Ovary (tissue), 9 donors: Measurements from ENCODE around the gene GPR63. TPM values are rescaled to one million over a fixed set of nuclear protein-coding genes. Genes with fewer than 3 reads are reported as not detected.

Experiments used
- DNase-seq, 5 donors: peaks; one replicate each; pipeline ENCODE4 v3.0.0-alpha.2; 2019 to 2020
- H3K27ac ChIP-seq, 2 donors: fragments of 200-600 bp; one replicate each; pipeline versions ENCODE4 v1.5.1 to v1.8.0; 2019 to 2022
- H3K27me3 ChIP-seq: fragments of 200-600 bp; one replicate; pipeline ENCODE4 v1.8.0; 2022
- H3K36me3 ChIP-seq: fragments of 200-600 bp; sonication (generic); one replicate; pipeline ENCODE4 v1.5.1; 2019
- H3K4me1 ChIP-seq: one replicate; pipeline ENCODE4 v1.8.1; 2013; ENCODE audit warnings: mild to moderate bottlenecking, moderate library complexity; ENCODE audit not compliant: insufficient read depth
- H3K4me3 ChIP-seq: fragments of 200-600 bp; sonication (generic); one replicate; pipeline ENCODE4 v1.5.1; 2017
- H3K9me3 ChIP-seq, 2 donors: fragments of 200-600 bp in 1 of 2; sonication (generic) in 1 of 2; one replicate each; pipeline versions ENCODE4 v1.5.1 to v1.8.1; 2013 to 2019; ENCODE audit warnings: mild to moderate bottlenecking in 1 of 2, moderate library complexity in 1 of 2
- EP300 ChIP-seq: sonication (generic); formaldehyde crosslinking; IDR thresholded peaks from one replicate; pipeline ENCODE4 v1.6.1; 2017; ENCODE audit warnings: antibody characterized with exemption
- POLR2A ChIP-seq: fragments of 450-650 bp; IDR thresholded peaks from one replicate; pipeline ENCODE4 v1.6.1; 2017; ENCODE audit warnings: antibody characterized with exemption, mild to moderate bottlenecking, moderate library complexity
- WGBS, 3 donors: extraction: QIAGEN DNeasy Blood & Tissue Kit in 1 of 3; methylation state at CpG; one replicate each; pipeline versions ENCODE4 v1.1.5 to v1.1.7; 2013 to 2017; 5-methylcytosine and 5-hydroxymethylcytosine counted together
- intact Hi-C, 4 donors: fragments of 100-400 bp; cut with DNase I; formaldehyde crosslinking; loops; one replicate each; pipeline versions ENCODE4 v1.11.0 to v1.15.1; 2022 to 2023
- polyA plus RNA-seq, 2 donors: library from polyadenylated mRNA; stranded (reverse); fragments of 200-250 nt in 1 of 2; fragments of 350-450 nt in 1 of 2; fragmentation: Illumina TruSeq in 1 of 2; extraction: RNeasy Lipid Tissue Mini Kit (QIAGEN cat#74804) in 1 of 2; gene quantifications; one replicate each; pipeline ENCODE4 v1.2.3, GENCODE V29; 2013 to 2014
- total RNA-seq, 7 donors: library from RNA; depleted of rRNA in 2 of 7; stranded (reverse); fragments of >200 nt in 2 of 7; fragmentation: NEBNext Ultra II Directional in 3 of 7; extraction: Animal tissue kit (Norgen Biotek cat#: 25700) in 3 of 7; gene quantifications; one replicate each; pipeline versions ENCODE4 v1.1.0 to v1.2.4, GENCODE V29; 2016 to 2023
- TF ChIP-seq, protein P1 (sequence below), 3 donors: fragments of 450-650 bp in 2 of 3; fragments of 200-600 bp in 1 of 3; IDR thresholded peaks; one replicate each; pipeline versions ENCODE4 v1.5.1 to v1.8.0; 2016 to 2022; ENCODE audit warnings: antibody characterized with exemption in 3 of 3, mild to moderate bottlenecking in 1 of 3
- donor health status: DM: no; HTN: no; CAD: no; lungs with moderate emphysema.
- donor health status: DM: no; HTN: no; CAD: no.
- donor health status: Bipolar disorder and iron deficiency.
- donor health status: DM: yes; HTN: yes; CAD: no.
- donor health status: DM: no; HTN: no; CAD: no.
- donor health status: DM: yes; HTN: yes; CAD: no.

Gene GPR63
- total and polyA plus RNA-seq, 9 donors: 1.3 to 2.5 (median 1.7) TPM

DNA sequence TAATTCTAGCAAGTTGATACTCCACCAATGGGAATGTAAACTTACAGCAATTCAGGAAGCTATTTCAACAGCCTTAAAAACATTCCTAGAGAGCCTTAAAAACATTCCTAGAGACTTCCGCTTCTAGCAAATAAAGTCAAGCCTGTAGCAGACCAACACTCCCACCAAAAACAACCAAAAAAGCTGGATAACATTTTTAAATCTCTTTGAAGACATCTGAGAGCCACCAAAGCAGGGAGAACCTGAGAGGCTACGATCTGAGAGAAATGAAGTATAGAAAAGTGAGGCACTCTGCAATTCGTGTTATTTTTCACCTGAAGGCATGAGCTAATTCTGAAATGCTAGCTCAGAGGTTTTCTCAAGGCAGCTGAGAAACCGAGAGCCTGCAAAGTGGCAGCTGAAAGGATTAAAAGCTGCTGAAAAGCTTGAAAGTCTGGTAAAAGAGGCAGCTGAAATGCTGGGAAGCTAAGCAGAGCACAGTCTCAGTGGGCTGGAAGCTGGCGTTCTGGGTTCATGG lies 20.9 kb downstream of the GPR63 start:
- no peak for DNase-seq
- no peaks in the 10 kb centered on the region for H3K9me3 ChIP-seq
- H3K27me3 ChIP-seq: no peaks in the 10 kb centered on the region
- WGBS, 3 donors: 5 to 24% (median 8%) methylated on average over 5 of the region's 5 CpGs
- intact Hi-C loops: no loop called here
- H3K4me1 ChIP-seq: no peaks in the 10 kb centered on the region
- H3K36me3 ChIP-seq: no peaks in the 10 kb centered on the region
- no peak overlapping the region for H3K27ac ChIP-seq
- no peak for TF ChIP-seq POLR2A
- TF ChIP-seq, protein P1, sequence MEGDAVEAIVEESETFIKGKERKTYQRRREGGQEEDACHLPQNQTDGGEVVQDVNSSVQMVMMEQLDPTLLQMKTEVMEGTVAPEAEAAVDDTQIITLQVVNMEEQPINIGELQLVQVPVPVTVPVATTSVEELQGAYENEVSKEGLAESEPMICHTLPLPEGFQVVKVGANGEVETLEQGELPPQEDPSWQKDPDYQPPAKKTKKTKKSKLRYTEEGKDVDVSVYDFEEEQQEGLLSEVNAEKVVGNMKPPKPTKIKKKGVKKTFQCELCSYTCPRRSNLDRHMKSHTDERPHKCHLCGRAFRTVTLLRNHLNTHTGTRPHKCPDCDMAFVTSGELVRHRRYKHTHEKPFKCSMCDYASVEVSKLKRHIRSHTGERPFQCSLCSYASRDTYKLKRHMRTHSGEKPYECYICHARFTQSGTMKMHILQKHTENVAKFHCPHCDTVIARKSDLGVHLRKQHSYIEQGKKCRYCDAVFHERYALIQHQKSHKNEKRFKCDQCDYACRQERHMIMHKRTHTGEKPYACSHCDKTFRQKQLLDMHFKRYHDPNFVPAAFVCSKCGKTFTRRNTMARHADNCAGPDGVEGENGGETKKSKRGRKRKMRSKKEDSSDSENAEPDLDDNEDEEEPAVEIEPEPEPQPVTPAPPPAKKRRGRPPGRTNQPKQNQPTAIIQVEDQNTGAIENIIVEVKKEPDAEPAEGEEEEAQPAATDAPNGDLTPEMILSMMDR (IDR thresholded peaks at IDR 0.05): no peak
- TF ChIP-seq EP300: no peak
- H3K4me3 ChIP-seq: no peak overlapping the region

DNA sequence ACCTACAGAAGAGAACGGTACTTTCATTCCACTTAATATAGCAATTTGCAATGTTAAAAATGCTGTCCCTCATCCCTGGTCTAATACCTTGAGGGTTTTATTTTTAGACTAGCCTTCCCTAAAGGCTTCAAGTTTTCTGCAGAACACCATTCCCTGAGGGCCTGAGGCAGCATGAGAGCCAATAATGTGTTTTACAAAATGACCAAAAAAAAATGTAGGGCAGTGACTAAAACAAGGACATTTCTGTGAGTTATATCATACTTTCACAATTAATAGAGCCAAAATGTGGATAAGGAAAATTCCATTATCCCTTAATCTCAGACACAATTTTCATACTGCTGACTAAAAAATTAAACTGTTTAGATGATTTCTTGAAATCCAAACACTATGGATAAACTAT lies 22.7 kb downstream of the GPR63 start:
- Histone ChIP-seq H3K27ac (no peak overlapping the region), H3K27me3 (no peaks in the 10 kb centered on the region), H3K9me3 (no peaks in the 10 kb centered on the region), H3K36me3 (no peaks in the 10 kb centered on the region), H3K4me3 (no peak overlapping the region), H3K4me1 (no peaks in the 10 kb centered on the region)
- no peak for DNase-seq
- 59 to 85% (median 67%) methylated on average over 1 of the region's 1 CpG for WGBS, 3 donors
- intact Hi-C loops: no loop called here
- TF ChIP-seq EP300: no peak
- no peak for TF ChIP-seq POLR2A
- TF ChIP-seq, protein P1 (IDR thresholded peaks at IDR 0.05): no peak

DNA sequence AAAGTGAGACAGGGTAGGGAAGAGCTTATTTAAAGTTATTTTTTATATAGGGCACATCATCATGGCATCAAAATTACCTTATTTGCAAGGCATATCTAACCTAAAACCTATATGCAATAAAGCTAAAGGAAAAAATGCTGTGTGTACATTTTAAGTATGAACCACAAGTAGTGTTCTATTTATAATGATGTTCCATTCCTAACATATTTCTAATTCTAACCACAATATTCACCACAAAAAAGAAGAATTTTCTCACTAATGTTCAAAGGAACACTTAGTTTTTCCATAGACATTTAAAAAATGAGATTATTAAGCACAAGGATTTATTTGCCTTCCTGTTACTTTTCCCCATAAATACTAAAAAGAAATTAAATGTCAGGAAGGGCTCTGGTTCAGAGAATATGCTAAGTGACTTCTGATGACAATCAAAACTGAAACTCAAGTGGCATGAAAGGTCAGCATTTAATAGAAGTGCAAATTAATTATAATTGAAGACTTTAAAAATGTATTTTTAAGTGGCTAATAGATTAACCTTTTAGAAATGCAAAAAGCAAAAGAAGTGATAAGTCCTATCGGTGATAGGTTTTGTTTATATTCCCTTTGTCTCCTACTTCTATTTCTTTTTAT lies 25.1 kb downstream of the GPR63 start:
- intact Hi-C loops: no loop called here
- no peaks in the 10 kb centered on the region for H3K9me3 ChIP-seq

DNA sequence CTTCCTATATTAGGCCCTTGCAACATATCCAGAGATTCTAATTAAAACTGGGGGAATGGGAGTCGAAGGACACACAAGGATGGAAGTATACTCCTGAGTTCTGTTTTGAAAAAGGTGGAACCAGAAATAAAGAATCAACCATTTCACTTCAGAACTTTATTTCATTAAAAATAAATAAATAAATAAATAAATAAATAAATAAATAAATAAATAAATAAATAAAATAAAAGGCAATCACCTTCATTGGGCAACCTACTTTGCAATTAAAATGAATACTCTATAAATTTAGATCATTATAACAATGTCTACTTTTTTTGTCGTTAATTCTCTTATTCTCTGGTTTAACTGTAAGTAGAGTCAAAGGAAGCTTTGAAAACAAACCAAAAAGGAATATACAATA lies 25.6 kb downstream of the GPR63 start:
- no peaks in the 10 kb centered on the region for H3K4me1 ChIP-seq
- WGBS, 3 donors: 89 to 93% (median 93%) methylated on average over 2 of the region's 2 CpGs
- H3K4me3 ChIP-seq: no peak overlapping the region
- no peaks in the 10 kb centered on the region for H3K27me3 ChIP-seq
- no peak for DNase-seq
- intact Hi-C loops: no loop called here
- TF ChIP-seq POLR2A: no peak
- TF ChIP-seq, protein P1 (IDR thresholded peaks at IDR 0.05): no peak
- TF ChIP-seq EP300: no peak
- H3K27ac ChIP-seq: no peak overlapping the region
- H3K9me3 ChIP-seq: no peaks in the 10 kb centered on the region
- no peaks in the 10 kb centered on the region for H3K36me3 ChIP-seq

More for the DNA sequence above, 25.1 kb downstream of the GPR63 start:
- DNase-seq: no peak
- 21 to 48% (median 41%) methylated on average over 1 of the region's 1 CpG for WGBS, 3 donors
- no peak overlapping the region for H3K4me3 ChIP-seq
- H3K4me1 ChIP-seq: no peaks in the 10 kb centered on the region
- no peaks in the 10 kb centered on the region for H3K36me3 ChIP-seq
- H3K27ac ChIP-seq: no peak overlapping the region
- TF ChIP-seq, protein P1 (IDR thresholded peaks at IDR 0.05): no peak
- TF ChIP-seq POLR2A: no peak
- no peak for TF ChIP-seq EP300
- no peaks in the 10 kb centered on the region for H3K27me3 ChIP-seq
